HepG2 (cell line): ENCODE data around the gene ZNF189. TPM values are rescaled to one million over a fixed set of nuclear protein-coding genes. Genes with fewer than 3 reads are reported as not detected.
"Not testable (repeated sequence)": the region's sequence is repeated elsewhere in the genome, so short reads cannot be mapped to it uniquely, and the experiment has no call there.

Source experiments
- ATAC-seq: fragments of 200-7000 bp; cut with Tn5 transposase; 3 replicates; pipeline ENCODE4 v1.9.1; 2020; ENCODE audit warnings: mild to moderate bottlenecking, moderate library complexity
- BruUV-seq: library from RNA; stranded (reverse); fragments of 400-500 nt; replicated peaks from 2 replicates; lab custom pipeline; 2021; lab: Mats Ljungman, UMichigan
- CTCF ChIA-PET: fragments of 300-600 bp; formaldehyde crosslinking; extraction: SDS; loops from one replicate; lab custom pipeline; 2021; ENCODE audit warnings: low total read pairs, inconsistent platforms, low intra/inter-chr PET ratio; lab: Yijun Ruan, JAX
- POLR2A ChIA-PET: fragments of 350-600 bp; sonication (Branson Sonifier 250); formaldehyde crosslinking; loops from one replicate; lab custom pipeline; 2020; ENCODE audit warnings: antibody characterized with exemption, inconsistent platforms; lab: Yijun Ruan, JAX
- DNase-seq: peaks from one replicate; pipeline ENCODE4 v3.0.0-alpha.2; 2015; ENCODE audit warnings: low spot score
- FAIRE-seq: peaks from 3 replicates; lab custom pipeline; 2011; peaks lifted over from hg19 to GRCh38; lab: Jason Lieb, UNC
- H2AFZ ChIP-seq: one replicate; pipeline ENCODE4 v1.6.1; 2011; ENCODE audit warnings: low read length, inconsistent platforms
- H3K27ac ChIP-seq: fragments of 300-600 bp; 3 replicates; pipeline ENCODE4 v1.8.0; 2011; ENCODE audit warnings: mixed run types, mild to moderate bottlenecking, mixed read lengths, low read length, inconsistent platforms; ENCODE audit not compliant: insufficient read depth; ENCODE audit errors: extremely low read length
- H3K27me3 ChIP-seq, 2 experiments: fragments of 200-600 bp in 1 of 2; 2 replicates in 1 of 2; 3 replicates in 1 of 2; pipeline versions ENCODE4 v1.6.0 to v1.8.0; 2011; ENCODE audit warnings: low read length in 2 of 2, mild to moderate bottlenecking in 2 of 2, moderate library complexity in 2 of 2, inconsistent platforms in 1 of 2; ENCODE audit not compliant: insufficient read depth in 2 of 2, control insufficient read depth in 1 of 2
- H3K36me3 ChIP-seq, 2 experiments: fragments of 200-600 bp in 1 of 2; replicated peaks in 1 of 2; 2 replicates in 1 of 2; 3 replicates in 1 of 2; pipeline versions ENCODE4 v1.5.1 to v1.8.0; 2011; ENCODE audit warnings: low read length in 2 of 2, inconsistent platforms in 1 of 2; ENCODE audit not compliant: insufficient read depth in 2 of 2, control insufficient read depth in 1 of 2
- H3K4me1 ChIP-seq: 2 replicates; pipeline ENCODE4 v1.5.1; 2012; ENCODE audit warnings: low read length, inconsistent platforms; ENCODE audit not compliant: insufficient read depth
- H3K4me2 ChIP-seq: 2 replicates; pipeline ENCODE4 v1.6.0; 2011; ENCODE audit warnings: low read depth, low read length, inconsistent platforms
- H3K4me3 ChIP-seq, 3 experiments: fragments of 200-600 bp in 1 of 3; sonication (generic), shearing (Covaris generic) in 1 of 3; replicated peaks in 1 of 3; 2 replicates each; pipeline ENCODE4 v1.5.1; 2011 to 2016; ENCODE audit warnings: low read length in 3 of 3, inconsistent platforms in 2 of 3, low read depth in 2 of 3, mild to moderate bottlenecking in 2 of 3, control low read depth in 1 of 3, mixed read lengths in 1 of 3; ENCODE audit not compliant: insufficient read depth in 1 of 3
- H3K79me2 ChIP-seq: one replicate; pipeline ENCODE4 v1.6.1; 2011; ENCODE audit warnings: low read length, inconsistent platforms; ENCODE audit not compliant: insufficient read depth
- H3K9ac ChIP-seq: 2 replicates; pipeline ENCODE4 v1.6.0; 2011; ENCODE audit warnings: mild to moderate bottlenecking, low read depth, low read length, inconsistent platforms; ENCODE audit not compliant: insufficient read depth
- H3K9me3 ChIP-seq: 2 replicates; pipeline ENCODE4 v1.5.1; 2012; ENCODE audit warnings: mild to moderate bottlenecking, low read length
- H4K20me1 ChIP-seq: 2 replicates; pipeline ENCODE4 v1.6.0; 2011; ENCODE audit warnings: inconsistent platforms, mild to moderate bottlenecking, low read length, moderate library complexity; ENCODE audit not compliant: insufficient read depth
- CREB1 ChIP-seq, 2 experiments: fragments of 450-650 bp in 1 of 2; IDR thresholded peaks; 2 replicates each; pipeline ENCODE4 v1.6.1; 2016 to 2017; ENCODE audit warnings: control low read depth in 1 of 2, mild to moderate bottlenecking in 1 of 2, missing compliant biosample characterization in 1 of 2, missing genetic modification characterization in 1 of 2
- ESRRA ChIP-seq: sonication (generic); formaldehyde crosslinking; IDR thresholded peaks from 2 replicates; pipeline ENCODE4 v1.5.1; 2020; ENCODE audit warnings: mild to moderate bottlenecking, low read depth, missing genetic modification reagents
- GFI1 ChIP-seq: sonication (generic); formaldehyde crosslinking; IDR thresholded peaks from 2 replicates; pipeline ENCODE4 v1.5.0; 2020; ENCODE audit warnings: missing genetic modification reagents, mild to moderate bottlenecking, borderline replicate concordance
- ISL2 ChIP-seq: sonication (generic); formaldehyde crosslinking; IDR thresholded peaks from 2 replicates; pipeline ENCODE4 v1.5.0; 2020; ENCODE audit warnings: missing genetic modification reagents
- MAF1 ChIP-seq: sonication (generic); formaldehyde crosslinking; IDR thresholded peaks from 2 replicates; pipeline ENCODE4 v1.5.0; 2020; ENCODE audit warnings: missing genetic modification reagents, borderline replicate concordance
- SP5 ChIP-seq: IDR thresholded peaks from 2 replicates; pipeline ENCODE4 v1.6.1; 2016; ENCODE audit warnings: low read depth, borderline replicate concordance
- TBP ChIP-seq: sonication (generic); formaldehyde crosslinking; IDR thresholded peaks from 2 replicates; pipeline ENCODE4 v1.5.0; 2020; ENCODE audit warnings: missing genetic modification reagents
- ZNF251 ChIP-seq: sonication (generic); formaldehyde crosslinking; IDR thresholded peaks from 2 replicates; pipeline ENCODE4 v1.9.0; 2021; ENCODE audit warnings: mild to moderate bottlenecking, missing genetic modification reagents
- WGBS: methylation state at CpG from one replicate; pipeline ENCODE4 v1.1.6; 2017; ENCODE audit warnings: low lambda C conversion rate; 5-methylcytosine and 5-hydroxymethylcytosine counted together
- in situ Hi-C: cut with HindIII; loops from 2 replicates; pipeline ENCODE4 v1.10.0; 2017; ENCODE audit warnings: low pct_unique_long_range_greater_than_20kb; ENCODE audit not compliant: extremely low pct_ligation_motif_present
- intact Hi-C: fragments of 100-400 bp; cut with micrococcal nuclease; formaldehyde crosslinking; loops from one replicate; pipeline ENCODE4 v1.10.0; 2022; ENCODE audit not compliant: unreplicated experiment
- polyA plus RNA-seq, 8 experiments: library from polyadenylated mRNA; depleted of rRNA in 3 of 8; stranded (reverse) in 7 of 8; unstranded in 1 of 8; fragments of >200 nt; fragmentation: Illumina TruSeq in 4 of 8; extraction: Trizol in 4 of 8; gene quantifications; 2 replicates each; pipeline versions ENCODE4 v1.2.1 to v1.2.3, GENCODE V29; 2011 to 2016; ENCODE audit warnings: low read depth in 4 of 8, missing spikeins in 1 of 8, mixed read lengths in 1 of 8; ENCODE audit not compliant: insufficient read depth in 1 of 8
- total RNA-seq, 5 experiments: library from RNA; depleted of rRNA; stranded (reverse); fragments of >200 nt; fragmentation: Illumina TruSeq; extraction: Trizol; gene quantifications; 2 replicates each; pipeline ENCODE4 v1.2.3, GENCODE V29; 2016; ENCODE audit warnings: low read depth in 1 of 5
- TF ChIP-seq, protein P1 (sequence below), 2 experiments: sonication (generic) in 1 of 2; formaldehyde crosslinking in 1 of 2; IDR thresholded peaks; 2 replicates each; pipeline versions ENCODE4 v1.5.1 to v1.6.1; 2011 to 2020; ENCODE audit warnings: borderline replicate concordance in 1 of 2, low read depth in 1 of 2, low read length in 1 of 2, mild to moderate bottlenecking in 1 of 2, missing genetic modification reagents in 1 of 2, moderate library complexity in 1 of 2
- TF ChIP-seq, protein P2 (sequence below): sonication (generic); formaldehyde crosslinking; IDR thresholded peaks from 2 replicates; pipeline ENCODE4 v1.4.0; 2020; ENCODE audit warnings: missing genetic modification reagents

The ZNF189 gene
- total and polyA plus RNA-seq, 2 of the 13 experiments (the other 11 are each of a cell fraction or from before 2014, with no cell fraction given), result 8.4 to 50.0 TPM

DNA sequence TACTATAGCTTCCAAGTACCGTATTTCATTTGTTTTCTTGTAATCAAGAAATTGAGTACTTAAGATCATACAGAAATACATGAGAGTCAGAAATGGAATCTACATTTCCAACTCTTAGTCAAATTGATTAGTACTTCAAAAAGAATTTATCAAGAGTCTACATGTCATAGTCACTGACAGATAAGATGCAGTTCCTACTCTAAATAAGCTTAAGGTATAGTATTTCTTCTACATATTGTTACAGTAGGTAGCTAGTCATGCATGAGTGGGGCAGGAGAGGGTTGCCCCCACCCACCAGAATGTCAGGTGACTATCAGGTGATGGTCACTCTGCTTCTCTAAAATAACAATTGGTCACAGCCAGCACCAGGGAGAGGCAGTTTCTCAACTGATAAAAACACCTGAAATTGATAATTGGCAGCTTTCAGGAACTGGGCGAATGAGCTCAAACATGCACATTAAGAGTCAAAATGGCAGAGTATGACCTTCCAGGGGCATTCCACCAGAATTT lies 16.8 kb upstream of the ZNF189 start (continued):
- TF ChIP-seq SP5 (CRISPR knock-in tag), result no peak
- no peak for TF ChIP-seq ZNF251 (CRISPR knock-in tag)

DNA sequence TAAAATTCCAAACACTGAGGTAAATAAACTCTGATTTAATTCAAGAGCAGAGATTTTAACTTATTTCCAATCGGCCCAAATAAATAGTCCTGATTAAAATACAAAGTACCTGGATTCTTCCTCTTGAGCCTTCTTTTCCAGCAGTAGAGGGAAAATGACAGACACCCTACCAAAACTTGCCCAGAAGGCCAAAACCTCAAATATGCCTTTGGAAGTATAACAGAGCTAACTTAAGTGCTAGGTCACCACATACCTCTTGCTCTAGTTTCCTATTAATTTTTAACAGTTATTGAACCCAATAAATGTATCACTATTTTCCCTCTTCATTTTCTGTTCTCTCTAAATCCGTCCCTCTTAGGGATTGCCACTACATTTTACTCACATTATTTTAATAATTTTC lies 15.3 kb upstream of the ZNF189 start:
- no peak for FAIRE-seq

DNA sequence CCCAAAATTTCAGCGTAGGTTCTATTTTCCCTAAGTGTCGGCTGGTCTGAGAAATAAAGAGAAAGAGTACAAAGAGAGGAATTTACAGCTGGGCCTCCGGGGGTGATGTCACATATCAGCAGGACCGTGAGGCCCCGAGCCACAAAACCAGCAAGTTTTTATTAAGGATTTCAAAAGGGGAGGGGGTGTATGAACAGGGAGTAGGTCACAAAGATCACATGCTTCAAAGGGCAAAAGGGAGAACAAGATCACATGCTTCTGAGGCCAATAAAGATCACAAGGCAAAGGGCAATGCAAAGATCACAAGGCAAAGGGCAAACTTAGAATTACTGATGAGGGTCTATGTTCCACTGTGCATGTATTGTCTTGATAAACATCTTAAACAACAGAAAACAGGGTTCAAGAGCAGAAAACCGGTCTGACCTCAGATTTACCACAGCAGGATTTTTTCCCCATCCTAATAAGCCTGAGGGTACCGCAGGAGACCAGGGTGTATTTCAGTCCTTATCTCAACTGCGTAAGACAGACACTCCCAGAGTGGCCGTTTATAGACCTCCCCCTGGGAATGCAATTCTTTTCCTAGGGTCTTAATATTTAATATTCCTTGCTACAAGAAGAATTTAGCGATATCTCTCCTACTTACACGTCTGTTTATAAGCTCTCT lies 13.6 kb upstream of the ZNF189 start, which contains the start of gene BAAT:
TSS of gene BAAT (minus strand) at position 134 of the 664 bp plus-strand sequence. CDS start 13,602 bp downstream, outside the sequence.
- ChIA-PET POLR2A (interaction anchor here (0.8 to 2.0 kb wide), 2 partner anchors 13 to 31 kb away, joined by 3 to 9 read pairs; partner anchors contain the start of genes MRPL50 and ZNF189), CTCF (interaction anchor here (4.3 kb wide), 1 partner anchor 69 kb away, joined by 65 read pairs; no protein-coding TSS in a partner anchor)
- peaks cover 5 to 11% of the 10 kb centered on the region in 2 experiments; a peak in 2 of 5 replicates for H3K36me3 ChIP-seq
- peak within 1 kb of the TSS; percentile 6 for H3K27ac ChIP-seq
- in situ Hi-C loops, result loop anchor here (5.0 kb wide), 1 partner anchor 63 kb away; no protein-coding TSS in a partner anchor
- peaks cover 87% of the 10 kb centered on the region for H3K4me1 ChIP-seq
- FAIRE-seq, H3K4me3 ChIP-seq, H4K20me1 ChIP-seq, H3K4me2 ChIP-seq, DNase-seq, ATAC-seq, H3K9ac ChIP-seq, H3K27me3 ChIP-seq, BruUV-seq, H2AFZ ChIP-seq, intact Hi-C loops, H3K79me2 ChIP-seq: not testable (repeated sequence)
- WGBS, result 89% methylated on average over 11 of the region's 11 CpGs
- H3K9me3 ChIP-seq, result peaks cover 11% of the 10 kb centered on the region
- TF ChIP-seq ISL2, result peak; percentile 25; the same call in 1 of the 2 replicates
- TF ChIP-seq ESRRA, result peak; percentile 41; the same call in 1 of the 2 replicates
- TF ChIP-seq, protein P1, sequence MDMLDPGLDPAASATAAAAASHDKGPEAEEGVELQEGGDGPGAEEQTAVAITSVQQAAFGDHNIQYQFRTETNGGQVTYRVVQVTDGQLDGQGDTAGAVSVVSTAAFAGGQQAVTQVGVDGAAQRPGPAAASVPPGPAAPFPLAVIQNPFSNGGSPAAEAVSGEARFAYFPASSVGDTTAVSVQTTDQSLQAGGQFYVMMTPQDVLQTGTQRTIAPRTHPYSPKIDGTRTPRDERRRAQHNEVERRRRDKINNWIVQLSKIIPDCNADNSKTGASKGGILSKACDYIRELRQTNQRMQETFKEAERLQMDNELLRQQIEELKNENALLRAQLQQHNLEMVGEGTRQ (IDR thresholded peaks at IDR 0.05; ENCODE audit: low read depth, low read length), result not testable (repeated sequence)
- TF ChIP-seq, protein P1 (CRISPR knock-in tag; IDR thresholded peaks at IDR 0.05; ENCODE audit: borderline replicate concordance), result peak; percentile 31; the same call in 1 of the 2 replicates
- TF ChIP-seq MAF1 (CRISPR knock-in tag), result 0 out of 2 replicates have a peak, but pooled peaks have one; percentile 63
- TF ChIP-seq, protein P2, sequence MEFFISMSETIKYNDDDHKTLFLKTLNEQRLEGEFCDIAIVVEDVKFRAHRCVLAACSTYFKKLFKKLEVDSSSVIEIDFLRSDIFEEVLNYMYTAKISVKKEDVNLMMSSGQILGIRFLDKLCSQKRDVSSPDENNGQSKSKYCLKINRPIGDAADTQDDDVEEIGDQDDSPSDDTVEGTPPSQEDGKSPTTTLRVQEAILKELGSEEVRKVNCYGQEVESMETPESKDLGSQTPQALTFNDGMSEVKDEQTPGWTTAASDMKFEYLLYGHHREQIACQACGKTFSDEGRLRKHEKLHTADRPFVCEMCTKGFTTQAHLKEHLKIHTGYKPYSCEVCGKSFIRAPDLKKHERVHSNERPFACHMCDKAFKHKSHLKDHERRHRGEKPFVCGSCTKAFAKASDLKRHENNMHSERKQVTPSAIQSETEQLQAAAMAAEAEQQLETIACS (CRISPR knock-in tag), result 0 out of 2 replicates have a peak, but pooled peaks have one; percentile 20

More for the DNA sequence above, 15.3 kb upstream of the ZNF189 start:
- 73% methylated on average over 2 of the region's 2 CpGs for WGBS
- POLR2A ChIA-PET, result interaction anchor here (1.1 to 5.2 kb wide), 4 partner anchors 15 to 68 kb away, joined by 3 to 36 read pairs (median 6); partner anchors contain the start of genes MRPL50 and ZNF189
- TF ChIP-seq CREB1 (IDR thresholded peaks at IDR 0.05) (no peak), CREB1 (CRISPR knock-in tag; IDR thresholded peaks at IDR 0.05) (0 out of 2 replicates have a peak, but pooled peaks have one; percentile 34), TBP (CRISPR knock-in tag) (no peak), GFI1 (CRISPR knock-in tag) (0 out of 2 replicates have a peak, but pooled peaks have one; percentile 34)
- Histone ChIP-seq H3K36me3 (0 out of 5 replicates have a peak, but pooled peaks cover 0 to 1% of the 10 kb centered on the region in 2 experiments), H3K4me3 (no peak overlapping the region), H3K9ac (no peak overlapping the region), H3K4me1 (peaks cover 77% of the 10 kb centered on the region), H3K4me2 (0 out of 2 replicates have a peak overlapping the region, but pooled peaks have one; percentile 1), H3K79me2 (no peaks in the 10 kb centered on the region), H3K9me3 (peaks cover 11% of the 10 kb centered on the region), H3K27ac (no peak overlapping the region), H3K27me3 (no peaks in the 10 kb centered on the region), H4K20me1 (no peaks in the 10 kb centered on the region), H2AFZ (no peak overlapping the region)
- BruUV-seq, result no TSS peak
- intact Hi-C loops, result no loop called here
- ATAC-seq (no peak), DNase-seq (no peak)
- CTCF ChIA-PET, result no interaction called here
- in situ Hi-C loops, result no loop called here
